ENCODE results near the gene UBL5.

Gene UBL5

GRCh38 chr19:9871626-9872338 lies 44.1 kb downstream of the UBL5 start:
- Histone ChIP-seq H3K4me1 (ENCODE audit: control insufficient read depth, insufficient read depth, low read length, poor library complexity, severe bottlenecking) (no peaks in the 10 kb centered on the region), H3K9me3 (ENCODE audit: control insufficient read depth, low read length) (no peaks in the 10 kb centered on the region), H3K36me3 (ENCODE audit: control insufficient read depth, insufficient read depth, low read length) (no peaks in the 10 kb centered on the region), H3K27ac (ENCODE audit: low read depth, low read length, severe bottlenecking) (no peak overlapping the region), H3K4me3 (ENCODE audit: extremely low read depth, insufficient read depth, low read length, poor library complexity, severe bottlenecking) (no peak overlapping the region)
- WGBS, 2 experiments (ENCODE audit: insufficient coverage in 2 of 2), result 85 to 88% methylated on average over 14 of the region's 16 CpGs

- H3K9me3 ChIP-seq (ENCODE audit: control insufficient read depth, low read length), result no peaks in the 10 kb centered on the region
- H3K4me1 ChIP-seq (ENCODE audit: control insufficient read depth, insufficient read depth, low read length, poor library complexity, severe bottlenecking), result peaks cover under 1% of the 10 kb centered on the region
- H3K27ac ChIP-seq (ENCODE audit: low read depth, low read length, severe bottlenecking), result no peak overlapping the region
- H3K36me3 ChIP-seq (ENCODE audit: control insufficient read depth, insufficient read depth, low read length), result no peaks in the 10 kb centered on the region
- WGBS, 2 experiments (ENCODE audit: insufficient coverage in 2 of 2), result 91 to 99% methylated on average over 5 to 7 of the region's 8 CpGs
- no peak overlapping the region for H3K4me3 ChIP-seq (ENCODE audit: extremely low read depth, insufficient read depth, low read length, poor library complexity, severe bottlenecking)
Observed at GRCh38 chr19:9872618-9873242, 45.0 kb downstream of the UBL5 start.

GRCh38 chr19:9875031-9875627 lies 47.4 kb downstream of the UBL5 start:
- Histone ChIP-seq H3K9me3 (ENCODE audit: control insufficient read depth, low read length) (peaks cover 3% of the 10 kb centered on the region), H3K4me1 (ENCODE audit: control insufficient read depth, insufficient read depth, low read length, poor library complexity, severe bottlenecking) (peaks cover 6% of the 10 kb centered on the region), H3K36me3 (ENCODE audit: control insufficient read depth, insufficient read depth, low read length) (no peaks in the 10 kb centered on the region), H3K4me3 (ENCODE audit: extremely low read depth, insufficient read depth, low read length, poor library complexity, severe bottlenecking) (no peak overlapping the region), H3K27ac (ENCODE audit: low read depth, low read length, severe bottlenecking) (peak overlapping the region; percentile 16)
- 82 to 84% methylated on average over 8 to 9 of the region's 13 CpGs for WGBS, 2 experiments (ENCODE audit: insufficient coverage in 2 of 2)

GRCh38 chr19:9875796-9876195 lies 48.1 kb downstream of the UBL5 start:
- Histone ChIP-seq H3K9me3 (ENCODE audit: control insufficient read depth, low read length) (peaks cover 3% of the 10 kb centered on the region), H3K4me3 (ENCODE audit: extremely low read depth, insufficient read depth, low read length, poor library complexity, severe bottlenecking) (no peak overlapping the region), H3K36me3 (ENCODE audit: control insufficient read depth, insufficient read depth, low read length) (no peaks in the 10 kb centered on the region), H3K27ac (ENCODE audit: low read depth, low read length, severe bottlenecking) (peak overlapping the region; percentile 29), H3K4me1 (ENCODE audit: control insufficient read depth, insufficient read depth, low read length, poor library complexity, severe bottlenecking) (peaks cover 6% of the 10 kb centered on the region)
- 65 to 80% methylated on average over 5 of the region's 5 CpGs for WGBS, 2 experiments (ENCODE audit: insufficient coverage in 2 of 2)

- peaks cover 3% of the 10 kb centered on the region for H3K9me3 ChIP-seq (ENCODE audit: control insufficient read depth, low read length)
- H3K27ac ChIP-seq (ENCODE audit: low read depth, low read length, severe bottlenecking), result peak overlapping the region; percentile 62
- peaks cover 6% of the 10 kb centered on the region for H3K4me1 ChIP-seq (ENCODE audit: control insufficient read depth, insufficient read depth, low read length, poor library complexity, severe bottlenecking)
- 95 to 100% methylated on average over 6 to 7 of the region's 10 CpGs for WGBS, 2 experiments (ENCODE audit: insufficient coverage in 2 of 2)
- H3K36me3 ChIP-seq (ENCODE audit: control insufficient read depth, insufficient read depth, low read length), result no peaks in the 10 kb centered on the region
- no peak overlapping the region for H3K4me3 ChIP-seq (ENCODE audit: extremely low read depth, insufficient read depth, low read length, poor library complexity, severe bottlenecking)
Observed at GRCh38 chr19:9877780-9878510, 50.2 kb downstream of the UBL5 start.

- 81 to 92% methylated on average over 9 to 10 of the region's 11 CpGs for WGBS, 2 experiments (ENCODE audit: insufficient coverage in 2 of 2)
- peaks cover 3% of the 10 kb centered on the region for H3K9me3 ChIP-seq (ENCODE audit: control insufficient read depth, low read length)
- H3K4me1 ChIP-seq (ENCODE audit: control insufficient read depth, insufficient read depth, low read length, poor library complexity, severe bottlenecking), result peaks cover 6% of the 10 kb centered on the region
- H3K36me3 ChIP-seq (ENCODE audit: control insufficient read depth, insufficient read depth, low read length), result no peaks in the 10 kb centered on the region
- peak overlapping the region; percentile 62 for H3K27ac ChIP-seq (ENCODE audit: low read depth, low read length, severe bottlenecking)
- H3K4me3 ChIP-seq (ENCODE audit: extremely low read depth, insufficient read depth, low read length, poor library complexity, severe bottlenecking), result no peak overlapping the region
Observed at GRCh38 chr19:9878511-9879196, 50.9 kb downstream of the UBL5 start.

Measured in mesodermal cell (in vitro differentiated cells).